NCI-H1105 (cell line): ENCODE data around the gene ASTN2.
A peak's percentile ranks its signal among the peaks of the same experiment; 100 is the strongest.

ENCODE experiments used
- DNase-seq: peaks from one replicate; lab custom pipeline; 2025; lab: John Stamatoyannopoulos, UW

Gene ASTN2

DNA sequence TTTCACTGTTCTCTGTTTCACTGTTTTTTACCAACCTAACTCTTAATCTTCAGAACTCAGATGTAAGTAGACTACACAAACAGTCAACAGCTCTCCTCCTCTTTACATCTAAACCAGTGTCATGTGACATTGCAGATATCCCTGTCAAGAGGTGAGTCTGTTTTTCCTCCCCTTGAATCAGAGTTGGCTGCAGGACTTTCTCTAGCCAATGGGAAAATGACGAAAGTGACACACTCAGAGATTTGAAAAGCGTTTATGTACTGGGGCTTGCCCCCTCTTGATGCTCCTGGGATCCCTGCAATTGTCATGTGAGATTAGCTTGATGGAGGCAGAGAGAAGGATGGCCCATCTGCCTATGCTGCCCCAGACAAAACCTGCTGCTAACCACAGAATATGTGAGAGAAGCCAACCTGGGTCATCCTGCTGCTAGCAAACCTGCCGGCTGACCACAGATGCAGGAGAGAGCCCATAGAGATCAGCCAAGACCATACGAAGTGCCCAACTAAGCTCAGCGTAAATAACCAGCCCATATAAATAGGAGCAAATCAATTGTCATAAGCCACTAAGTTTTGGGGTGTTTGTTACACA, 111.1 kb downstream of the ASTN2 start:
- DNase-seq = no peak

DNA sequence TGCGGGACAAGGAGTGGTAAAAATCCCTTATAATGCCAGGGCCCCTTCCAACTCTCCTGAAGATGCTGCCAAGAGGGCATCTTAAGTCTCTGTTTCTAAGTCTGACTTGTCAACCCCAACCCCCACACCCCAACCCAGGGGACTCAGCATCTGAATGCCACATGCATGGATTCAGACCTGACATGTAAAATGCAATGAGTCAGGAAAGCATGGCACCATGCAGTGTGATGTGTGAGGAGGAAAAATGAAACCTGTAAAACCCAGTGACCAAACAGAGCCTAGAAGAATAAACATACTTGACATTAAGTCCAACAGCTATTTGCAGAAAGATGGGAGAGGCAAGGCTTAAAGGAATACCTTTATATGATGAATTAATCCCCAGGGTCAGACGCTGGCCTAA, 112.4 kb downstream of the ASTN2 start:
- no peak for DNase-seq

- no peak for DNase-seq
These were observed 114.3 kb downstream of the ASTN2 start for GRCh38 chr9:117300371-117301110.

- DNase-seq = no peak
These were observed 118.4 kb downstream of the ASTN2 start for GRCh38 chr9:117296453-117296852.

- DNase-seq = no peak
These were observed 121.4 kb downstream of the ASTN2 start for GRCh38 chr9:117293206-117294114.

DNA sequence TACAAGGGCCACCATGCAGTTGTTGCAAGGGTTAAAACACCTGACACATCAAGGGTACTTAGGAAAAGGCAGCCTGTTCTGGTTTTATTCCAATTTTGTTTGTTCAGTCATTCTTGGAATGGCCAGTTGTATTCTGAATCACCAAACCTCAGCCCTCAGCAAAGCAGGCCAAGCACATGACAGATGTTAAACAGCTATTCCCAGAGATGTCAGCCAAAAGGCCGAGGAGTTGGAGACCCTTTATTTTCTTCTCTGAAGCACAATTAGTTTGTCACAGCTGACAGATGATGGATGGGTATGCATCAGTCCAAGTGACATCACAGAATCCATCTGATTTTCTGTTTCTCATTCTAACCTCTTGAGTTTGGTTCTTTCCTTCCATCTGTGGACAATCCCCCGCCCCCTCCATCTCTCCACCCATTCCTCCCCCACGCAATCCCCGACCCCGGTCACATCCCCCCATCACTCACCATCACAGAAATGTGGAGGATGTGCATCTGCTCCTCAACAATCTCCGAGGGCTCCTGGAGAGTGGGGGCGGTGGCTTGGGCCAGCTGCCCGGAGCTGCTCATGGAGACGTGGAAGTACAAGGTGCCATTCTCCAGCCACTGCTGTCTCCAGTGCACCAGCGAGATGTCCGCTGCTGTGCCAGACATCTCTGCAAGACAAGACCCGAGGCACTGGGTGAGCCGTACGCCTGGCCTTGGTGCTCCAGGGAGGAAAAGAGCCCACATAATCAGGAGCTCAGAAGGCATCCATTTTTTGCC, 123.8 kb downstream of the ASTN2 start:
- DNase-seq = no peak

- DNase-seq = no peak
These were observed 124.5 kb downstream of the ASTN2 start for GRCh38 chr9:117290306-117290840.

- DNase-seq = no peak
These were observed 128.6 kb downstream of the ASTN2 start for GRCh38 chr9:117286245-117286644.

GRCh38 chr9:117284414-117284813, 130.4 kb downstream of the ASTN2 start:
- no peak for DNase-seq

DNA sequence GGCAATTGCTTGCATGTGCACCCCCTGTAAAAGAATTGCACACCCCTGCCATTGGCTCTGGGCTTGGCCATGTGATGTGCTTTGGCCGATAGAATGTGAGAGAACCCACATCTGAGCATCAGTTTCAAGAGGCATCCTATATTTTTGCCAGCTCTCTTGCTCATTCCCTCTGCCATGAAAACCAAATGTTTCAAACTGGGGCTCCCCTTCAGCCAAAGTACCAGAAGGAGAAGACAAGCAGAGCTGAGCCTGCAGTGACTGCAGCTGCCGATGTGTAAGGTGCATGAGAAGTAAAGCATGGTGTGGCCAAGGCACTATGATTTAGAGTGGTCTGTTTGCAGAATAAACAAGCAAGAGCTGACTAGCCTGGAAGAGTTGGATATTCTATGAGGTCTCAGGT, 132.3 kb downstream of the ASTN2 start:
- DNase-seq = no peak

DNA sequence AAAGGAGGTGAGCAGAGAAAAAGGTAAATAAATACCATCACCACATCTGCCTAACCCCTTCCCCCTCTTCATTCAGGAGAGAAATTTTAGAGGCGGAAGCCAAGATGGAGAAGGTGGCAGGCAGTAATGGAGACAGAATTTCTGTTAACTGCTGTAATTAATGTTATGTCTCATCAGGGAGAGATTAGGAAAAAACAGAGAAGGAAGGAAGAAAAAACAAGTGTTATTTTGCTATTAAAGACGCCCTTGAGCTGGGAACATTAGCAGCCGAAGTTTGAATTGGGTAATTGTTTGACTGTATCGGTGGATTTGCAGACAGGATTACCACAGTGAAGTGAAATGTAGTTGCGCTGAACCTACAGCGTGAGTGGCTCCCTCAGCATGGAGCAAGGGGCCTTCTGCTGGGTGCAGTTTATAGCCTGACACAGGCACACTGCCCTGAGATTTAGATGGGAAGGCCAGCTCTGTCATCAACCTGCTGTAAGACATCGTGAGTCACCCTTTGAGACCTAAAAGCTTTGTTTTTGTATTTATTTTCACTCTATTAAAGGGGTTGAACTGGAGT, 136.3 kb downstream of the ASTN2 start:
- DNase-seq = peak; percentile 71

- DNase-seq = peak; percentile 81
These were observed 136.8 kb downstream of the ASTN2 start for GRCh38 chr9:117278020-117278419.

GRCh38 chr9:117276444-117276843, 138.4 kb downstream of the ASTN2 start:
- no peak for DNase-seq

GRCh38 chr9:117273612-117274011, 141.2 kb downstream of the ASTN2 start:
- DNase-seq = no peak

DNA sequence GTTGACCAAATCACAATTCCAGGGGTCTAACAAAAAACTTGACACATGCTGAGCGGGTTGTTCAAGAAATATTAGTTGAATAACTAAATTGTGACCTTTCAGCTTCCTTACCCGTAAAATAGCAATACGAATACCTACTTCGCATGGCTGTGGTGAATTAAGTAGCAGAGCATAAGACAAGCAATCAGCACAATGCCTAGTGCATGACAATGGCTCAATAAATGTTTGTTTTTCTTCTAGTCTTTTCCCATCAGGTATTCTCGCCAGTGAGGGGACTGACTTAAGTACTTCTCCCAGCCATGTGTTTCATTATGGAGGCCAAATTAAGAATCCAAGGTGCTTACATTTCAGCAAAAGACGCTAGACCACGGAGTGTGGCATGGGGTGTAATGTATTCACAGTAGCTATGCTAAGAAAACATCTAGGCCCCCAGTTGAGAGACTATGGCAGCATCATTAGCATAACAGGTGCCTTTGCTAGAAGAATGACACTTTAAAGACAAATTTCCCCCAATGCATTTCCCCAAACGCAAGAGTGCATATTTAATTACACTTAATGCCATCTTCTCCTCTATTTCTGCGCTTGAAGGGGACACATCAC, 145.9 kb downstream of the ASTN2 start:
- no peak for DNase-seq

DNA sequence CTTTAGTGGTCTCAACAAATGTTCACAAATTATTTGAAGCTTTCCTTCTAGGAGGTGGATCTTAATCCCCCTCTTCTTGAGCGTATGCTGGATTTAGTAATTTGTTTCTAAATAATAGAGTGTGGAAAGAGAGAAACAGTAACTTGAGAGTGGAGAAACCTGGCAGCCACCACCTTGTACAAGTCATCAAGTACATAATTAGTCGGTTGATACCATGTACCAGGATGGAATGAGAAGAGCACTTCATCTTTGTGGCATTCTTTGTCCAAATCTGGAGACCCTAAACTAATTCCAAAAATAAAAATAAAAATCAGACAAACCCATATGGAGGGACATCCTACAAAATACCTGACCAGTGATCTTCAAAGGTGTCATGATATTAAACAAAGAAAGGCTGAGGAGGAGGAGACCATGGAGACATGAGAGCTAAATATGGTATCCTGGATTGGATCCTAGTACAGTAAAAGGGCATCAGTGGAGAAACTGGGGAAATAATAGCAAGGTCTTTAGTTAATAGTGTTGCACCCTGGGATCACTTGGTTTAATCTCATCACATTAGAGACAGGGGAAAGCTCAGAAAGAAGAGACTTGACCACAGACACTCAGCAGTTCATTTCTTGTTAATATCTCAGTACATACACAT, 147.9 kb downstream of the ASTN2 start:
- DNase-seq = no peak

DNA sequence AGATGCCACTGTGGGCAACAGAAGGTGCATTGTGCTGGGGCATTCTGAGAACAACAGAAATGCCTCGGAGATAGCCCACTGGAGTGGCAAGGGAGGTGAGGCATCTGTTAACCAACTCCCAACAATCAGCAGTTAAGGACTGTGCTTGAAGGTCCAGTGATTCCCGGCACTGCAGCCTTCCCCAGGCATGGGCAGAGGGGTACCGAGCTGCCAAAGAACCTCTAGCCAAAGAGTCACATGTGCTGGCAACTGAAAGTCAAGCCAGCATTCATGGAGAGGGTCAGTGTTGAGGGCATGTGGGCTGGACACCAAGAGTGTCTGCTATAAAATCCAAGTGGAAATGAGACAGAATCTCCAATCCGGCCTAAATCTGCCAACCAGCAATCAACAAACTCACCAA, 149.6 kb downstream of the ASTN2 start:
- DNase-seq = no peak

DNA sequence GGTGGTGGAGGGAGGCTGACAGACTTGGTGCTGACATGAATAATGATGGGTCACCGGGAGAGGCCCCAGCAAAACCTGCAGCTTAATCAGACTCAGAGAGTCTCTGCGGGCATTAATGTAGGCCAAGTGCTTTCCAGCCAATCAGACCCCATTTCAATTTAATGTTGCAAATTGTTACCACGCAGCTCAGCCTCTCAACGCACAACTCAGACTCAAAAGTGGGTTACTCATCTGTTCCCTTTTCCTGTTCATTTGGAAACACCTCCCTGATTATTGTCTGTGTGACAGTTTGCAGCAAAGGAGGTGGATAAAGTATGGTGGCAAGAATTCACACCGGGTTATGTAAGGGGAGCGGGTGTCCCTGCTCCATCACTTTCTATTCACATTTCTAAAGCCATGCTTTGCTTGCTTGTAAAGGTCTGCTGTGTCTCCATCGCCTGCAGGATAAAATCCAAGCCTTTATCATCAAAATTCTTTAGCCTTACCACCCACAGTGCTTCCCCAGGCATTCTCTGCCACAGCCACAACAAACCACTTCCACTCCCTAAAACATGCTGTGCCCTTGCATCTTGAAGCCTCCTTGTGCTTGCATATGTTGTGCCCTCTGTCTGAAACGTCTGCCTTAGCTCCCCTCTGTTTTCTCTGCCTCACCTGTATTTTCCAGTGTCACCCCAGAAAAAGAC, 156.5 kb downstream of the ASTN2 start:
- DNase-seq = no peak

- DNase-seq = no peak
These were observed 161.6 kb downstream of the ASTN2 start for GRCh38 chr9:117253261-117253660.

DNA sequence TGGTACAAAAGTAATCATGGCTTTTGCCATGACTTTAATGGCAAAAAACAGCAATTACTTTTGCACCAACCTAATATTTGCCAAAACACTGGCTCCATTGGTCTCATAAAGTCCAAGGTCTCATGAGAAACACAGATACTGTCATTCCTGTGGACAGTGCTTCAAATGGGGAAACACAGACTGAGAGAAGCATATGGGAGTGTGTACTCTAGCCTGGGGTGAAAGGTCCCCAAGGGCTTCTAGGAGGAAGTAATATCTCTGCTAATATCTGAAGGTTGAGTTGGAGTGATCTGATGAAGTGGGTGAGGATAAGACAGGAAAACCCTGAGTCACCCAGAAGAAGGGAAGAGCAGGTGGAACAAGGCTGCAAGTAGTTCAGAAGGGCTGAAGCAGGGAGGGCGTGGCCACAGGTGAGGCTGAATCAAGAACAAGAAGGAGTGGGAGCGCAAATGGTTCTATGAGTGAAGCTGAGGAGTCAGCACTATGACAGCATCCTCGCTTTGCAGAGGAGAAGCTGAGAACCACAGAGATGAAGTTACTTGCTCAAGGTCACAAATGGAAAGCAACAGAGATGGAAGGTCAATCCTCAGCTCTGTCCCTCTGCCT, 164.1 kb downstream of the ASTN2 start:
- DNase-seq = no peak
